GM23248 (cell line): ENCODE measurements around the gene TOP2A. TPM values are rescaled to one million over a fixed set of nuclear protein-coding genes. Genes with fewer than 3 reads are reported as not detected.

Experiments
- DNase-seq: peaks from one replicate; pipeline ENCODE4 v3.0.0-alpha.2; 2015
- H2AFZ ChIP-seq: fragments of 200-600 bp; sonication (generic); 2 replicates; pipeline ENCODE4 v1.6.1; 2016; ENCODE audit warnings: antibody characterized with exemption
- H3F3A ChIP-seq: fragments of 200-600 bp; sonication (generic); 2 replicates; pipeline ENCODE4 v1.6.1; 2016; ENCODE audit warnings: mild to moderate bottlenecking, antibody characterized with exemption, mixed run types; ENCODE audit not compliant: insufficient read depth
- H3K27ac ChIP-seq: fragments of 200-600 bp; sonication (generic); 2 replicates; pipeline ENCODE4 v1.5.1; 2016; ENCODE audit warnings: mild to moderate bottlenecking
- H3K27me3 ChIP-seq: fragments of 200-600 bp; sonication (generic); replicated peaks from 2 replicates; pipeline ENCODE4 v1.6.1; 2016; ENCODE audit warnings: mild to moderate bottlenecking; ENCODE audit not compliant: insufficient read depth
- H3K36me3 ChIP-seq: fragments of 200-600 bp; sonication (generic); 2 replicates; pipeline ENCODE4 v1.6.1; 2016; ENCODE audit warnings: low read depth, mild to moderate bottlenecking
- H3K4me1 ChIP-seq: fragments of 200-600 bp; sonication (generic); 2 replicates; pipeline ENCODE4 v1.6.1; 2016; ENCODE audit warnings: mild to moderate bottlenecking; ENCODE audit not compliant: insufficient read depth
- H3K4me2 ChIP-seq: fragments of 200-600 bp; sonication (generic); one replicate; pipeline ENCODE4 v1.6.1; 2016; ENCODE audit warnings: mild to moderate bottlenecking; ENCODE audit not compliant: unreplicated experiment
- H3K4me3 ChIP-seq: fragments of 200-600 bp; sonication (generic); 2 replicates; pipeline ENCODE4 v1.5.1; 2016; ENCODE audit warnings: mild to moderate bottlenecking
- H3K79me2 ChIP-seq: fragments of 200-600 bp; sonication (generic); 2 replicates; pipeline ENCODE4 v1.6.1; 2016; ENCODE audit warnings: mild to moderate bottlenecking; ENCODE audit not compliant: insufficient read depth
- H3K9ac ChIP-seq: fragments of 200-600 bp; sonication (generic); 2 replicates; pipeline ENCODE4 v1.6.1; 2016; ENCODE audit warnings: mild to moderate bottlenecking
- H3K9me2 ChIP-seq: fragments of 200-600 bp; sonication (generic); 2 replicates; pipeline ENCODE4 v1.6.1; 2016; ENCODE audit warnings: mixed run types, mild to moderate bottlenecking, moderate library complexity; ENCODE audit not compliant: insufficient read depth
- H3K9me3 ChIP-seq: fragments of 200-600 bp; sonication (generic); one replicate; pipeline ENCODE4 v1.6.1; 2017; ENCODE audit warnings: low read depth
- H4K20me1 ChIP-seq: fragments of 200-600 bp; sonication (generic); 2 replicates; pipeline ENCODE4 v1.6.0; 2016; ENCODE audit not compliant: insufficient read depth
- EZH2 ChIP-seq: fragments of 200-600 bp; sonication (generic); IDR thresholded peaks from 2 replicates; pipeline ENCODE4 v1.6.1; 2018; ENCODE audit warnings: antibody characterized with exemption, mild to moderate bottlenecking; ENCODE audit not compliant: insufficient read depth, poor library complexity, severe bottlenecking
- EZH2phosphoT487 ChIP-seq: fragments of 200-600 bp; sonication (generic); IDR thresholded peaks from 2 replicates; pipeline ENCODE4 v1.6.1; 2018; ENCODE audit warnings: antibody characterized with exemption, moderate library complexity, mild to moderate bottlenecking, low read depth; ENCODE audit not compliant: insufficient read depth
- WGBS, 2 experiments: methylation state at CpG; one replicate each; pipeline ENCODE4 v1.1.6; 2015 to 2017; ENCODE audit warnings: low lambda C conversion rate in 2 of 2, low coverage in 1 of 2; ENCODE audit errors: missing lambda C conversion rate in 2 of 2; 5-methylcytosine and 5-hydroxymethylcytosine counted together
- in situ Hi-C: fragments of 300-500 bp; cut with MboI; formaldehyde crosslinking; loops from 2 replicates; pipeline ENCODE4 v1.15.0; 2020
- polyA plus RNA-seq: library from polyadenylated mRNA; unstranded; fragments of >200 nt; fragmentation: Nextera tagmentation; extraction: Ambion mirVana; gene quantifications from 2 replicates; pipeline ENCODE4 v1.2.1, GENCODE V29; 2016
- total RNA-seq: library from RNA; depleted of rRNA; stranded (reverse); fragments of >200 nt; shearing (Covaris generic); gene quantifications from 2 replicates; pipeline ENCODE4 v1.2.3, GENCODE V29; 2014

The TOP2A gene
- total and polyA plus RNA-seq, 2 experiments from 2014 or later = 47.0 to 71.4 TPM

DNA sequence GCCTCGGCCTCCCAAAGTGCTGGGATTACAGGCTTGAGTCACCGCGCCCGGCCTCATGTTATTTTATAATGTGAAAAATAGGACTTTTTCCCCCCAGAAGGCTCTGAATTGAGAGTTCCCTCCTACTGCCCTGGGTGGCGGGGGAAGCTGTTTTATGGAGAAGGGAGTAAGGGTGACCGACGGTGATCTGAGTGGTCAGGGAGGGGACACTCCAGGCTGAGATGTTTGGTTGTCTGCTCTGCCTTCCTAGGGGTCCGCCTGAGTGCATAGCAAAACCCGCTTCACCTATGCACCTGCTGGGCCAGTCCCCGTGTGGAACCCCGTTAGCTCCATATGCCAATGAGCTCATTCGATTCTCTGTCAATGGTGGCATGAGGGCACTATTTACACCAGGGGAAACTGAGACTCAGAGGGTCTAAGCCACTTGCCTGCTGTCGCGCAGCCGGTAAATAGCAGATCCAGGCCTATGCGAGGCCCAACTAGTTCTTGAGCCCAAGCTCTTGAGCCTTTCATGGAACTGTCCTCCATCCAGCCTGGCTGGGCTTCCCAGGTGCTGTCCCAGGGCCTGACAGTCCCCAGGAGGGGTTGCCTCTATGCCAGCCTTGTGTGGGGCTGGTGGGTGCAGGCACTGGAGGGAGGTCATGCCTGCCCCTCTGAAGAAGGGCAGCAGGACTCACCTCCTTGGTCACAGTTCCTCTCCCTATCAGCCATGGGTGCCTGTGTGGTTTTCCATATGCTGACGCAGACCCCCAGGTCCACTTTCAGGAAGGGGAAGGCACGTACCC is 51.4 kb downstream of the TOP2A start:
- Histone ChIP-seq H3K4me1 (no peaks in the 10 kb centered on the region; the same call in 1 of the 2 replicates), H3K27me3 (no peaks in the 10 kb centered on the region), H3F3A (no peaks in the 10 kb centered on the region), H3K36me3 (no peaks in the 10 kb centered on the region), H3K79me2 (no peaks in the 10 kb centered on the region), H3K9ac (no peak overlapping the region), H4K20me1 (no peaks in the 10 kb centered on the region), H3K27ac (no peak overlapping the region), H3K4me2 (no peak overlapping the region), H3K4me3 (no peak overlapping the region), H3K9me2 (no peaks in the 10 kb centered on the region), H2AFZ (no peak overlapping the region), H3K9me3 (no peaks in the 10 kb centered on the region)
- in situ Hi-C loops = loop anchor here (10.0 to 25.0 kb wide), 2 partner anchors 169 to 421 kb away; partner anchors contain the start of genes KRT27 and KRT28
- 92 to 96% methylated on average over 17 to 18 of the region's 18 CpGs for WGBS, 2 experiments
- no peak for DNase-seq
- TF ChIP-seq EZH2 (no peak), EZH2phosphoT487 (no peak)

GRCh38 chr17:40364906-40365305 is 52.8 kb downstream of the TOP2A start:
- H3K79me2 ChIP-seq = no peaks in the 10 kb centered on the region
- no peak overlapping the region for H3K4me3 ChIP-seq
- no peak for DNase-seq
- H3K4me2 ChIP-seq = no peak overlapping the region
- H3K9me2 ChIP-seq = no peaks in the 10 kb centered on the region
- H3K27me3 ChIP-seq = no peaks in the 10 kb centered on the region
- H2AFZ ChIP-seq = no peak overlapping the region
- H3K4me1 ChIP-seq = no peaks in the 10 kb centered on the region; the same call in 1 of the 2 replicates
- no peak overlapping the region for H3K9ac ChIP-seq
- no peak for TF ChIP-seq EZH2
- no peak for TF ChIP-seq EZH2phosphoT487
- no peaks in the 10 kb centered on the region for H3F3A ChIP-seq
- H3K9me3 ChIP-seq = no peaks in the 10 kb centered on the region
- WGBS, 2 experiments = 90 to 91% methylated on average over 9 of the region's 9 CpGs
- H3K36me3 ChIP-seq = no peaks in the 10 kb centered on the region
- no peaks in the 10 kb centered on the region for H4K20me1 ChIP-seq
- H3K27ac ChIP-seq = no peak overlapping the region
- in situ Hi-C loops = loop anchor here (10.0 to 25.0 kb wide), 2 partner anchors 170 to 422 kb away; partner anchors contain the start of genes KRT27 and KRT28

- Histone ChIP-seq H3F3A (no peaks in the 10 kb centered on the region), H3K9me2 (no peaks in the 10 kb centered on the region), H3K4me2 (peak within 1 kb of the TSS; percentile 67), H4K20me1 (no peaks in the 10 kb centered on the region), H3K36me3 (no peaks in the 10 kb centered on the region), H2AFZ (peak within 1 kb of the TSS; percentile 83), H3K9ac (peak within 1 kb of the TSS; percentile 77), H3K27me3 (no peaks in the 10 kb centered on the region), H3K4me3 (peak within 1 kb of the TSS; percentile 76), H3K4me1 (no peaks in the 10 kb centered on the region; the same call in 1 of the 2 replicates), H3K79me2 (no peaks in the 10 kb centered on the region), H3K27ac (no peak within 1 kb of the TSS), H3K9me3 (no peaks in the 10 kb centered on the region)
- in situ Hi-C loops = loop anchor here (10.0 to 25.0 kb wide), 2 partner anchors 171 to 423 kb away; partner anchors contain the start of genes KRT27 and KRT28
- DNase-seq = no peak
- no peak for TF ChIP-seq EZH2phosphoT487
- TF ChIP-seq EZH2 = no peak
- WGBS, 2 experiments = 38 to 41% methylated on average over 18 to 22 of the region's 22 CpGs
Observed at GRCh38 chr17:40364121-40364861, 53.4 kb downstream of the TOP2A start, which contains the start of gene GJD3. TSS of gene GJD3 (minus strand) at chr17:40364737. CDS start at chr17:40363815, 922 bp downstream.

- Histone ChIP-seq H3K79me2 (no peaks in the 10 kb centered on the region), H3F3A (peaks cover 1% of the 10 kb centered on the region), H3K4me1 (no peaks in the 10 kb centered on the region; the same call in 1 of the 2 replicates), H3K4me3 (peak overlapping the region; percentile 76), H3K9me3 (no peaks in the 10 kb centered on the region), H2AFZ (peak overlapping the region; percentile 83), H4K20me1 (no peaks in the 10 kb centered on the region), H3K36me3 (no peaks in the 10 kb centered on the region), H3K27ac (no peak overlapping the region), H3K4me2 (peak overlapping the region; percentile 67), H3K9ac (peak overlapping the region; percentile 77), H3K27me3 (no peaks in the 10 kb centered on the region), H3K9me2 (no peaks in the 10 kb centered on the region)
- DNase-seq = peak; percentile 71
- 0 to 3% methylated on average over 41 to 77 of the region's 91 CpGs for WGBS, 2 experiments
- TF ChIP-seq EZH2 (no peak), EZH2phosphoT487 (no peak)
- in situ Hi-C loops = loop anchor here (10.0 to 25.0 kb wide), 2 partner anchors 172 to 424 kb away; partner anchors contain the start of genes KRT27 and KRT28
Observed at GRCh38 chr17:40363111-40363827, 54.4 kb downstream of the TOP2A start.
